ENCODE results near the gene TBC1D22A. TPM values are rescaled to one million over a fixed set of nuclear protein-coding genes. Genes with fewer than 3 reads are reported as not detected.

TBC1D22A gene
- total RNA-seq, 2 donors from 2014 or later, result 52.4 to 108 TPM

DNA sequence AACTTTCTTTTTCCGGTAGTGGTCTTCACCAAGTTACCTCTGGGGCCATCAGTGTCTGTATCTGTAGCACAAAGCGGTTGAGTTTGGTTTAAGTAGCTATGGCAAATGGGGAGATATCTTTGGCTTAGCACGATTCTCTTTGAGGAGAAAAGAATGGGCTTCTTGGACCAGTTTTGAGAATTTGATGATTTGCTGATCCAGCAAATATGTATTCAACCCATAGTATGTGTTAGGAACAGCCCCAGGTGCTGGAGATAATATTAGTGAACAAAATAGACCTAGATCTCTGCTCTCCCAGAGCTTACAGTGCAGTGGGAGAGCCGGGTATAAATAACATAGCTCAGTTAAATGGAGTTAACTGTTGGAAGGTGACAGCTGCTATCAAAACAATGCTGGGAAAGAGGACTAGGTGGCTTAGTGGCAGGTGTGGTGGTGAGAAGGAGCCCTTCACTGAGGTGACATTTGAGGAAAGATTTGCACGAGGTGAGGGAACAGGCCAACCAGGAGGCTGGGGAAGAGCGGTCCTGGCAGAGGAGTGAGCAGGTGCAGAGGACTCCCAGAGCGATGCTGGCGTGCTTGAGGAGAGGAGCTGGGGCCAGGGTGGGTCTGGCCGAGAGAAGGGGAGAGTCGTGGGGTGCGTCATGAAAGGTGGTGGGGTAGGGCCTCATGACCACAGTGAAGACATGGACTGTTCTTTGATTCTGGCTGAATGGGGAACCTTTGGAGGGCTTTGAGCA lies 5.0 kb downstream of the TBC1D22A start:
- peak overlapping the region; percentile 100 for H3K4me3 Mint-ChIP-seq
- peaks cover 41% of the 10 kb centered on the region for H3K4me1 Mint-ChIP-seq
- H3K9me3 Mint-ChIP-seq, result no peaks in the 10 kb centered on the region
- H3K27ac Mint-ChIP-seq, result peak overlapping the region; percentile 59
- no peaks in the 10 kb centered on the region for H3K27me3 Mint-ChIP-seq
- peaks cover 94% of the 10 kb centered on the region for H3K36me3 Mint-ChIP-seq (ENCODE audit: low read depth)
- ATAC-seq (replicated peaks), result no peak

DNA sequence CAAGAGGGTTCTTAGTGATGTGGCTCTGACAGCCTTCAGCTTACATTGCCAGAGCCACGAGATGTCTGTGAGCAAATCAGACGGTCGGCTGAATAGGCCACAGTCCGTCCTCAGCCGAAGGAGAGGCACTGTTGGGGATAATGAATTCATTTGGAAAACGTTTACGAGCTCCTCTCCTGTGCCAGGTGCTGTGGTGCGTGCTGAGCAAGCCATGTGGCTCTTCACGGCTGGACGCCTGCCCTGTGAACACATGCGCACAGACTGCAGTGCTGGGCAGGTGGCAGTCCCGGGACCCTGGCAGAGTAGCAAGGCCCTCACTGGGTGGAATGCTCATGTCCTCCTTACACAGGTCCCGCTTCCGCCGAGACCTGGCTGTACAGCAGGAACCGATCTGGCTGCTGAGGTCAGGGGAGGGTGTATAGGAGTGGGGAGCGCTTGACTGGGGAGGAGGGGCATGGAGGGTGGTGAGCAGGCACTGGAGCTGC lies 6.8 kb downstream of the TBC1D22A start:
- no peak for ATAC-seq (replicated peaks)
- Mint-ChIP-seq H3K36me3 (ENCODE audit: low read depth) (peaks cover 93% of the 10 kb centered on the region), H3K4me1 (peaks cover 47% of the 10 kb centered on the region), H3K27ac (peak overlapping the region; percentile 88), H3K4me3 (peak overlapping the region; percentile 81), H3K9me3 (no peaks in the 10 kb centered on the region), H3K27me3 (no peaks in the 10 kb centered on the region)

DNA sequence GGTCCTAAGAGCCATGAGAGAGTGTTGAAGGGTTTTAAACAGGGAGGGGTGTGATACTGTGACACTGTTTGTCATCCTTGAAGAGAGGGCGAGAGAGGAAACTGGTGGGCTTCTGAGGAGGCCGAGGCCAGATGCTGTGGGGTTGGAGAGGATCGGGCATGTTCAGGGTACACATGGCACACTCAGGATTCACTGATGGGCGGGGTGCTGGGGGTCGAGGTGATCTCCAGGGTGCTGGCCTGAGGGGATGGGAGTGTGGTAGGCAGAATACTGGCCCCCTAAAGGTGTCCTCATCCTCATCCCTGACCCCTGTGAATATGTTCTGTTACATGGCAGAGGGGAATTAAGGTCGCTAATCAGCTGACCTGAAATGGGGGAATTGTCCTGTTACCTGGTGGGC lies 7.3 kb downstream of the TBC1D22A start:
- Mint-ChIP-seq H3K9me3 (no peaks in the 10 kb centered on the region), H3K36me3 (ENCODE audit: low read depth) (peaks cover 93% of the 10 kb centered on the region), H3K4me3 (peak overlapping the region; percentile 81), H3K27me3 (no peaks in the 10 kb centered on the region), H3K4me1 (peaks cover 43% of the 10 kb centered on the region), H3K27ac (peak overlapping the region; percentile 88)
- ATAC-seq (replicated peaks), result no peak

GRCh38 chr22:46770151-46770641 lies 7.7 kb downstream of the TBC1D22A start:
- Mint-ChIP-seq H3K36me3 (ENCODE audit: low read depth) (peaks cover 93% of the 10 kb centered on the region), H3K9me3 (no peaks in the 10 kb centered on the region), H3K4me3 (peak overlapping the region; percentile 81), H3K27ac (peak overlapping the region; percentile 88), H3K27me3 (no peaks in the 10 kb centered on the region), H3K4me1 (peaks cover 43% of the 10 kb centered on the region)
- ATAC-seq (replicated peaks), result no peak

GRCh38 chr22:46770726-46771125 lies 8.3 kb downstream of the TBC1D22A start:
- peak; percentile 3 for ATAC-seq (replicated peaks)
- no peaks in the 10 kb centered on the region for H3K27me3 Mint-ChIP-seq
- H3K36me3 Mint-ChIP-seq (ENCODE audit: low read depth), result peaks cover 93% of the 10 kb centered on the region
- no peaks in the 10 kb centered on the region for H3K9me3 Mint-ChIP-seq
- peaks cover 49% of the 10 kb centered on the region for H3K4me1 Mint-ChIP-seq
- peak overlapping the region; percentile 88 for H3K27ac Mint-ChIP-seq
- peak overlapping the region; percentile 81 for H3K4me3 Mint-ChIP-seq

- Mint-ChIP-seq H3K36me3 (ENCODE audit: low read depth) (peaks cover 93% of the 10 kb centered on the region), H3K4me1 (peaks cover 57% of the 10 kb centered on the region), H3K27me3 (no peaks in the 10 kb centered on the region), H3K4me3 (peak overlapping the region; percentile 81), H3K27ac (peak overlapping the region; percentile 98), H3K9me3 (no peaks in the 10 kb centered on the region)
- ATAC-seq (replicated peaks), result no peak
These were observed 10.6 kb downstream of the TBC1D22A start for GRCh38 chr22:46773076-46773475.

DNA sequence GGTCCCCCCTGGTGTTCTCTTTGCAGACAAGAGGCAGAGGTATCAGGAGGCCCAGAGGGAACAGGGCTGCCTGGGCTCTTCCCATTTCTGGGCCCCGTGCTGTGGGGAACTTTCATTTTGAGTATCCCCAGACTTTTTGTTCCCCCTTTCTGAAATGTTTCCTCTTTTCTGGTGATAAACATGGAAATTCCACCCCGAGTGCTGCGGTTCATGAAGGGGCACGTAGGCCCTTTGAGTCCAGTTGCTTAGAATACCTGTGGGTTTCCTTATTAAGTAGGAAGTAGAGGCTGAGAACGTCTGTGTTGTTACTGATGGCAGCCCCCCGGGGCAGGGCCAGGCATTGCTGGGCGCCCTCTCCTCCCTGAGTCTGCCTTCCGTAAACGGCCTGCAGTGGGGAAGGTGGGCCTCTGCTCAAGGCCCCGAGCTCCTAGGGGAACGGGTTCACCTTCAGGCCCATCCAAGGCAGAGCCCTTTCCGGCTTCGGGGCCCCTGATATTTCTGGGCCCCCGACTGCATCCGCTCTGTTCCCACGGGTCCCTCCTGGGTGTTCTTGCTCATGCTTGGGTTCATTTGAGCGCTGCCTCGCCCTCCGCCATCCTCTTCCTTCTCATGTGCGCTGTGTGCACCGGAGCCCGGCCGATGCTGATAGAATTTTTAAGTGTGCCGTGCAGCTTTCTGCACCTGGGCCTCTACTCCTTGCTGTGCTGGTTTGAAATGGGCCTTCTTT lies 12.0 kb downstream of the TBC1D22A start:
- ATAC-seq (replicated peaks), result peak; percentile 8
- H3K4me3 Mint-ChIP-seq, result peak overlapping the region; percentile 81
- peaks cover 57% of the 10 kb centered on the region for H3K4me1 Mint-ChIP-seq
- H3K27me3 Mint-ChIP-seq, result no peaks in the 10 kb centered on the region
- peaks cover 92% of the 10 kb centered on the region for H3K36me3 Mint-ChIP-seq (ENCODE audit: low read depth)
- peak overlapping the region; percentile 98 for H3K27ac Mint-ChIP-seq
- H3K9me3 Mint-ChIP-seq, result no peaks in the 10 kb centered on the region

GRCh38 chr22:46774980-46775849 lies 12.8 kb downstream of the TBC1D22A start:
- H3K27ac Mint-ChIP-seq, result peak overlapping the region; percentile 98
- peak overlapping the region; percentile 81 for H3K4me3 Mint-ChIP-seq
- peaks cover 92% of the 10 kb centered on the region for H3K36me3 Mint-ChIP-seq (ENCODE audit: low read depth)
- no peak for ATAC-seq (replicated peaks)
- peaks cover 53% of the 10 kb centered on the region for H3K4me1 Mint-ChIP-seq
- no peaks in the 10 kb centered on the region for H3K27me3 Mint-ChIP-seq
- no peaks in the 10 kb centered on the region for H3K9me3 Mint-ChIP-seq

- H3K36me3 Mint-ChIP-seq (ENCODE audit: low read depth), result peaks cover 92% of the 10 kb centered on the region
- H3K4me3 Mint-ChIP-seq, result peak overlapping the region; percentile 81
- H3K27ac Mint-ChIP-seq, result peak overlapping the region; percentile 98
- peaks cover 46% of the 10 kb centered on the region for H3K4me1 Mint-ChIP-seq
- H3K9me3 Mint-ChIP-seq, result no peaks in the 10 kb centered on the region
- no peaks in the 10 kb centered on the region for H3K27me3 Mint-ChIP-seq
- no peak for ATAC-seq (replicated peaks)
These were observed 13.7 kb downstream of the TBC1D22A start for GRCh38 chr22:46775850-46776826.

DNA sequence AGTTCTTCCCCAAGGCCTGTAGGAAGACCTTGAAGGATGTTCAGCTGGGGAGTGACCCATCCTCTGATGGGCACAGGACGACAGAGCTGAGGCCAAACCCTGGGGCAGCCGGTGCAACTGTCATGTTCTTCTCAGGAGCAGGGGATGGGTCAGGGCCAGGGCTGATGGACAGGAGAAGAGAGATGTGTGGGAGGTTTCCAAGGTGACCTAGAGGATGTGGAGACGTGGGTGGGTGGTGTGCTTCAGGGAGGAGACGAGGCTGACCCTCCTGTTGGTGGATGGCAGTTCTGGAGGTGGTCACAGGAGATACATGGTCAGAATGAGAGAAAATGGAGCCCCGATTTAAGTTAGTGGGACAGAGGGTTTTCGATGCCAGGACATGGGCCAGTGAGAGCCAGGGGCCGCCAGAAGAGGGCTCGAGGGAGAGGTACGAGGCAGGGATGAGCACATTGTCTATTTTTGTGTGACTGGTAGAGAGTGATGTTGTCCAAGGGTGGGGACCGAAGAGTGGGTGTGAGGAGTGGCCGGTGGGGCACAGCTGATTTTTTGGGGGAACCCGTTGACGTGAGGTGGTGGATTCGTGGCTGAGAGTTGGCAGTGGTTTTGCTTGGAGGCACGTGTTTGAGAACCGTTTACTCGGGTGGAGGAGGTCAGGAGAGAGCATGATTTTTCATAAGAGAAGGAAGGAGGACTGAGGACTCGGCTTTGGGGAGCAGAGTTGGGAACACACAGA lies 14.6 kb downstream of the TBC1D22A start:
- H3K4me1 Mint-ChIP-seq, result peaks cover 46% of the 10 kb centered on the region
- H3K36me3 Mint-ChIP-seq (ENCODE audit: low read depth), result peaks cover 95% of the 10 kb centered on the region
- H3K4me3 Mint-ChIP-seq, result peak overlapping the region; percentile 81
- peak overlapping the region; percentile 98 for H3K27ac Mint-ChIP-seq
- H3K27me3 Mint-ChIP-seq, result no peaks in the 10 kb centered on the region
- H3K9me3 Mint-ChIP-seq, result no peaks in the 10 kb centered on the region
- ATAC-seq (replicated peaks), result no peak

DNA sequence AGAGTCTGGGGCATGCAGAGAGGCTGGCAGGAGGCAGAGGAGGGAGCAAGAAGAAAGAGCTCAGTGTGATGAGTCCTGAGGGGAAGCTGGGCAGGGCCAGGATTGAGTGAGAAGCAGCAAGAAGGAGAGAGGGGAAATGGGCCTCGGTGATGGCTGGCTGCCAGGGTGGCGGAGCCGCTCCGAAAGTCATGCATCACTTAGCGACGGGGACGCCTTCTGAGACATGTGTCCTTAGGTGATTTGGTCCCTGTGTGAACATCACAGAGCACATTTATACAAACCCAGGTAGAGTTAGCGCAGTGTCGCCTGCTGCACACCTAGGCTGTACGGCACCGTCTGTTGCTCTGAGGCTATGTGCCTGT lies 15.1 kb downstream of the TBC1D22A start:
- H3K36me3 Mint-ChIP-seq (ENCODE audit: low read depth), result peaks cover 99% of the 10 kb centered on the region
- H3K27ac Mint-ChIP-seq, result peak overlapping the region; percentile 98
- peaks cover 52% of the 10 kb centered on the region for H3K4me1 Mint-ChIP-seq
- H3K4me3 Mint-ChIP-seq, result peak overlapping the region; percentile 81
- ATAC-seq (replicated peaks), result no peak
- H3K9me3 Mint-ChIP-seq, result no peaks in the 10 kb centered on the region
- no peaks in the 10 kb centered on the region for H3K27me3 Mint-ChIP-seq

- Mint-ChIP-seq H3K27ac (no peak overlapping the region), H3K9me3 (no peaks in the 10 kb centered on the region), H3K4me3 (peak overlapping the region; percentile 81), H3K4me1 (peaks cover 54% of the 10 kb centered on the region), H3K36me3 (ENCODE audit: low read depth) (peaks cover 97% of the 10 kb centered on the region), H3K27me3 (no peaks in the 10 kb centered on the region)
- no peak for ATAC-seq (replicated peaks)
These were observed 16.6 kb downstream of the TBC1D22A start for GRCh38 chr22:46779023-46779422.

DNA sequence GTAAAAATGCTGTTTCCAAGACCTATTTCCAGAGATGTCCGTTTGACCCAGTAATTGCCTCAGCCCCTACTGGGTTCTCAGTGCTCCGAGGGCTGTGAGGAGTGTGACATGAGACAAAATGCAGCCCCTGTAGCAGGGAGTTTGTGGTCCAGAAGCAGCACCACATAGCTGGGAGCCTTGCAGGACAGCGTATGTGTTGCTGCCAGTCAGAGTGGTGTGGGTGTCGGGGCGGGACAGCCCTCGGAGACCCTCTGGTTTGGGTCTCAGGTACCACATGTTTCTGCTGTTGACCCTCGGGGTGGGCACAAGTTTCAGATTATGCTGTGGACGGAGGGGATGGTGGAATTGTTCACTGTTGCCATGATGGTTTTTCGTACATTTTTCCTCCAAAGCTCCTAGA lies 17.2 kb downstream of the TBC1D22A start:
- H3K4me1 Mint-ChIP-seq, result peaks cover 55% of the 10 kb centered on the region
- no peak for ATAC-seq (replicated peaks)
- peaks cover 95% of the 10 kb centered on the region for H3K36me3 Mint-ChIP-seq (ENCODE audit: low read depth)
- H3K9me3 Mint-ChIP-seq, result no peaks in the 10 kb centered on the region
- no peak overlapping the region for H3K4me3 Mint-ChIP-seq
- no peak overlapping the region for H3K27ac Mint-ChIP-seq
- no peaks in the 10 kb centered on the region for H3K27me3 Mint-ChIP-seq
